ENCODE measurements around the gene NUMB.

The NUMB gene

GRCh38 chr14:73235531-73236155, 222.7 kb downstream of the NUMB start:
- Histone ChIP-seq H3K23ac (ENCODE audit: low read length) (no peak overlapping the region), H3K79me2 (ENCODE audit: control insufficient read depth, insufficient read depth, low read length, poor library complexity) (no peaks in the 10 kb centered on the region), H4K8ac (ENCODE audit: low read depth, low read length) (no peak overlapping the region), H4K12ac (ENCODE audit: low read depth, low read length) (no peak overlapping the region), H2AK5ac (ENCODE audit: low read length) (no peak overlapping the region), H3K18ac (ENCODE audit: low read length) (no peak overlapping the region), H3K9ac (ENCODE audit: low read length) (no peak overlapping the region), H3K4me2 (ENCODE audit: low read length) (no peak overlapping the region), H3K4me3 (ENCODE audit: low read depth, low read length) (no peak overlapping the region), H3K4me1 (ENCODE audit: control insufficient read depth in 1 of 2, insufficient read depth in 2 of 2, low read length in 2 of 2) (peaks cover 8 to 10% of the 10 kb centered on the region in 2 experiments), H2BK5ac (ENCODE audit: low read depth, low read length, poor library complexity) (no peak overlapping the region), H3K4ac (ENCODE audit: low read depth, low read length) (no peak overlapping the region), H2AFZ (ENCODE audit: insufficient read depth, low read length, poor library complexity) (no peak overlapping the region), H2BK12ac (ENCODE audit: low read length) (no peak overlapping the region), H2BK120ac (ENCODE audit: insufficient read depth, low read length, poor library complexity) (no peak overlapping the region), H3K27ac (ENCODE audit: low read depth, low read length) (no peak overlapping the region), H3K36me3 (ENCODE audit: control insufficient read depth in 1 of 2, insufficient read depth in 2 of 2, low read length in 2 of 2) (no peaks in the 10 kb centered on the region), H3K14ac (ENCODE audit: low read length) (no peak overlapping the region), H3K27me3 (ENCODE audit: insufficient read depth, low read length) (peaks cover 56% of the 10 kb centered on the region), H3K79me1 (ENCODE audit: low read length) (no peaks in the 10 kb centered on the region), H3K9me3 (ENCODE audit: insufficient read depth, low read depth, low read length) (peaks cover 2% of the 10 kb centered on the region), H4K91ac (ENCODE audit: low read depth, low read length) (no peak overlapping the region)
- no peak for DNase-seq
- no CpG with 5 or more reads among the region's 6 CpGs for WGBS (ENCODE audit: extremely low coverage, insufficient coverage, insufficient read length)

- Histone ChIP-seq H2AK5ac (ENCODE audit: low read length) (no peak overlapping the region), H4K91ac (ENCODE audit: low read depth, low read length) (no peak overlapping the region), H2BK120ac (ENCODE audit: insufficient read depth, low read length, poor library complexity) (no peak overlapping the region), H3K27me3 (ENCODE audit: insufficient read depth, low read length) (peaks cover 50% of the 10 kb centered on the region), H4K12ac (ENCODE audit: low read depth, low read length) (no peak overlapping the region), H3K4me2 (ENCODE audit: low read length) (no peak overlapping the region), H3K79me2 (ENCODE audit: control insufficient read depth, insufficient read depth, low read length, poor library complexity) (no peaks in the 10 kb centered on the region), H3K36me3 (ENCODE audit: control insufficient read depth in 1 of 2, insufficient read depth in 2 of 2, low read length in 2 of 2) (no peaks in the 10 kb centered on the region), H3K18ac (ENCODE audit: low read length) (no peak overlapping the region), H3K79me1 (ENCODE audit: low read length) (no peaks in the 10 kb centered on the region), H3K27ac (ENCODE audit: low read depth, low read length) (no peak overlapping the region), H3K9me3 (ENCODE audit: insufficient read depth, low read depth, low read length) (peaks cover 2% of the 10 kb centered on the region), H2AFZ (ENCODE audit: insufficient read depth, low read length, poor library complexity) (no peak overlapping the region), H3K23ac (ENCODE audit: low read length) (no peak overlapping the region), H2BK5ac (ENCODE audit: low read depth, low read length, poor library complexity) (no peak overlapping the region), H4K8ac (ENCODE audit: low read depth, low read length) (no peak overlapping the region), H2BK12ac (ENCODE audit: low read length) (no peak overlapping the region), H3K4me1 (ENCODE audit: control insufficient read depth in 1 of 2, insufficient read depth in 2 of 2, low read length in 2 of 2) (peaks cover 8 to 10% of the 10 kb centered on the region in 2 experiments), H3K14ac (ENCODE audit: low read length) (no peak overlapping the region), H3K4me3 (ENCODE audit: low read depth, low read length) (no peak overlapping the region), H3K4ac (ENCODE audit: low read depth, low read length) (no peak overlapping the region), H3K9ac (ENCODE audit: low read length) (no peak overlapping the region)
- DNase-seq: no peak
- WGBS (ENCODE audit: extremely low coverage, insufficient coverage, insufficient read length): no CpG with 5 or more reads among the region's 11 CpGs
Measured at GRCh38 chr14:73234586-73235394, 223.6 kb downstream of the NUMB start.

- WGBS (ENCODE audit: extremely low coverage, insufficient coverage, insufficient read length): no CpG with 5 or more reads among the region's 5 CpGs
- Histone ChIP-seq H2AK5ac (ENCODE audit: low read length) (no peak overlapping the region), H3K27me3 (ENCODE audit: insufficient read depth, low read length) (peaks cover 45% of the 10 kb centered on the region), H3K23ac (ENCODE audit: low read length) (no peak overlapping the region), H2BK12ac (ENCODE audit: low read length) (no peak overlapping the region), H4K8ac (ENCODE audit: low read depth, low read length) (no peak overlapping the region), H3K4me2 (ENCODE audit: low read length) (no peak overlapping the region), H4K91ac (ENCODE audit: low read depth, low read length) (no peak overlapping the region), H3K27ac (ENCODE audit: low read depth, low read length) (no peak overlapping the region), H2BK5ac (ENCODE audit: low read depth, low read length, poor library complexity) (no peak overlapping the region), H3K4me1 (ENCODE audit: control insufficient read depth in 1 of 2, insufficient read depth in 2 of 2, low read length in 2 of 2) (peaks cover 8 to 10% of the 10 kb centered on the region in 2 experiments), H2AFZ (ENCODE audit: insufficient read depth, low read length, poor library complexity) (no peak overlapping the region), H3K9ac (ENCODE audit: low read length) (no peak overlapping the region), H3K79me2 (ENCODE audit: control insufficient read depth, insufficient read depth, low read length, poor library complexity) (no peaks in the 10 kb centered on the region), H3K79me1 (ENCODE audit: low read length) (no peaks in the 10 kb centered on the region), H3K9me3 (ENCODE audit: insufficient read depth, low read depth, low read length) (peaks cover 2% of the 10 kb centered on the region), H3K4me3 (ENCODE audit: low read depth, low read length) (no peak overlapping the region), H3K36me3 (ENCODE audit: control insufficient read depth in 1 of 2, insufficient read depth in 2 of 2, low read length in 2 of 2) (peaks cover 0 to 1% of the 10 kb centered on the region in 2 experiments), H3K4ac (ENCODE audit: low read depth, low read length) (no peak overlapping the region), H3K18ac (ENCODE audit: low read length) (no peak overlapping the region), H4K12ac (ENCODE audit: low read depth, low read length) (no peak overlapping the region), H3K14ac (ENCODE audit: low read length) (no peak overlapping the region), H2BK120ac (ENCODE audit: insufficient read depth, low read length, poor library complexity) (no peak overlapping the region)
- DNase-seq: no peak
Measured at GRCh38 chr14:73234029-73234428, 224.3 kb downstream of the NUMB start.

- Histone ChIP-seq H3K36me3 (ENCODE audit: control insufficient read depth in 1 of 2, insufficient read depth in 2 of 2, low read length in 2 of 2) (peaks cover 0 to 5% of the 10 kb centered on the region in 2 experiments), H4K12ac (ENCODE audit: low read depth, low read length) (no peak overlapping the region), H2BK12ac (ENCODE audit: low read length) (no peak overlapping the region), H2BK5ac (ENCODE audit: low read depth, low read length, poor library complexity) (no peak overlapping the region), H3K9me3 (ENCODE audit: insufficient read depth, low read depth, low read length) (no peaks in the 10 kb centered on the region), H3K27ac (ENCODE audit: low read depth, low read length) (no peak overlapping the region), H3K4me1 (ENCODE audit: control insufficient read depth in 1 of 2, insufficient read depth in 2 of 2, low read length in 2 of 2) (peaks cover 8 to 10% of the 10 kb centered on the region in 2 experiments), H2BK120ac (ENCODE audit: insufficient read depth, low read length, poor library complexity) (no peak overlapping the region), H3K4ac (ENCODE audit: low read depth, low read length) (no peak overlapping the region), H4K91ac (ENCODE audit: low read depth, low read length) (no peak overlapping the region), H2AK5ac (ENCODE audit: low read length) (no peak overlapping the region), H3K23ac (ENCODE audit: low read length) (no peak overlapping the region), H3K4me3 (ENCODE audit: low read depth, low read length) (no peak overlapping the region), H3K27me3 (ENCODE audit: insufficient read depth, low read length) (peaks cover 42% of the 10 kb centered on the region), H3K79me2 (ENCODE audit: control insufficient read depth, insufficient read depth, low read length, poor library complexity) (no peaks in the 10 kb centered on the region), H3K79me1 (ENCODE audit: low read length) (no peaks in the 10 kb centered on the region), H4K8ac (ENCODE audit: low read depth, low read length) (no peak overlapping the region), H2AFZ (ENCODE audit: insufficient read depth, low read length, poor library complexity) (no peak overlapping the region), H3K18ac (ENCODE audit: low read length) (no peak overlapping the region), H3K9ac (ENCODE audit: low read length) (no peak overlapping the region), H3K14ac (ENCODE audit: low read length) (no peak overlapping the region), H3K4me2 (ENCODE audit: low read length) (no peak overlapping the region)
- DNase-seq: no peak
- WGBS (ENCODE audit: extremely low coverage, insufficient coverage, insufficient read length): no CpG with 5 or more reads among the region's 10 CpGs
Measured at GRCh38 chr14:73233564-73233963, 224.8 kb downstream of the NUMB start.
